Thymus (tissue), 11 donors: ENCODE results near the gene VAC14. TPM values are rescaled to one million over a fixed set of nuclear protein-coding genes. Genes with fewer than 3 reads are reported as not detected.
A peak's percentile ranks its signal among the peaks of the same experiment; 100 is the strongest.

Source experiments
- DNase-seq, 9 donors: peaks; one replicate each; pipeline ENCODE4 v3.0.0-alpha.2; 2013; ENCODE audit warnings: low spot score in 9 of 9, low read depth in 6 of 9, missing footprints in 1 of 9
- H3K27ac ChIP-seq, 2 donors: one replicate each; pipeline ENCODE4 v1.5.1; 2013; ENCODE audit warnings: control low read depth in 1 of 2, low read depth in 1 of 2, low read length in 1 of 2, mild to moderate bottlenecking in 1 of 2, moderate library complexity in 1 of 2
- H3K27me3 ChIP-seq, 2 donors: one replicate each; pipeline ENCODE4 v1.5.1; 2013; ENCODE audit warnings: low read length in 1 of 2; ENCODE audit not compliant: control insufficient read depth in 2 of 2, insufficient read depth in 1 of 2
- H3K36me3 ChIP-seq, 2 donors: one replicate each; pipeline ENCODE4 v1.5.1; 2013; ENCODE audit warnings: low read length in 1 of 2, mild to moderate bottlenecking in 1 of 2, moderate library complexity in 1 of 2; ENCODE audit not compliant: control insufficient read depth in 2 of 2, insufficient read depth in 2 of 2
- H3K4me1 ChIP-seq, 2 donors: one replicate each; pipeline ENCODE4 v1.5.1; 2013; ENCODE audit warnings: low read length in 2 of 2; ENCODE audit not compliant: control insufficient read depth in 2 of 2, insufficient read depth in 2 of 2
- H3K4me3 ChIP-seq, 2 donors: one replicate each; pipeline ENCODE4 v1.5.1; 2013; ENCODE audit warnings: low read length in 2 of 2, control low read depth in 1 of 2, mild to moderate bottlenecking in 1 of 2
- H3K9me3 ChIP-seq, 2 donors: one replicate each; pipeline ENCODE4 v1.5.1; 2013; ENCODE audit warnings: low read length in 1 of 2, mild to moderate bottlenecking in 1 of 2; ENCODE audit not compliant: control insufficient read depth in 2 of 2, insufficient read depth in 1 of 2
- WGBS: extraction: QIAGEN DNeasy Blood & Tissue Kit; methylation state at CpG from one replicate; pipeline ENCODE4 v1.1.7; 2013; 5-methylcytosine and 5-hydroxymethylcytosine counted together
- polyA plus RNA-seq: library from polyadenylated mRNA; stranded (reverse); fragments of 200-250 nt; gene quantifications from one replicate; pipeline ENCODE4 v1.2.3, GENCODE V29; 2013
- total RNA-seq: library from RNA; stranded (reverse); fragments of 120-200 nt; gene quantifications from one replicate; pipeline ENCODE4 v1.2.4, GENCODE V29; 2013
- donor health status: healthy.

The VAC14 gene
- total and polyA plus RNA-seq, 2 donors, result 28.7 to 33.1 TPM

GRCh38 chr16:70750893-70751467, 50.0 kb downstream of the VAC14 start:
- peaks cover 6 to 8% of the 10 kb centered on the region in 2 donors for H3K36me3 ChIP-seq
- peak in 1 of 9 donors; percentile 51 for DNase-seq
- H3K4me1 ChIP-seq, result peaks cover 38 to 69% of the 10 kb centered on the region in 2 donors
- H3K9me3 ChIP-seq, result no peaks in the 10 kb centered on the region
- no peaks in the 10 kb centered on the region for H3K27me3 ChIP-seq
- H3K4me3 ChIP-seq, result no peak overlapping the region
- WGBS, result 84% methylated on average over 13 of the region's 13 CpGs
- peak overlapping the region; percentile 19 to 75 for H3K27ac ChIP-seq

DNA sequence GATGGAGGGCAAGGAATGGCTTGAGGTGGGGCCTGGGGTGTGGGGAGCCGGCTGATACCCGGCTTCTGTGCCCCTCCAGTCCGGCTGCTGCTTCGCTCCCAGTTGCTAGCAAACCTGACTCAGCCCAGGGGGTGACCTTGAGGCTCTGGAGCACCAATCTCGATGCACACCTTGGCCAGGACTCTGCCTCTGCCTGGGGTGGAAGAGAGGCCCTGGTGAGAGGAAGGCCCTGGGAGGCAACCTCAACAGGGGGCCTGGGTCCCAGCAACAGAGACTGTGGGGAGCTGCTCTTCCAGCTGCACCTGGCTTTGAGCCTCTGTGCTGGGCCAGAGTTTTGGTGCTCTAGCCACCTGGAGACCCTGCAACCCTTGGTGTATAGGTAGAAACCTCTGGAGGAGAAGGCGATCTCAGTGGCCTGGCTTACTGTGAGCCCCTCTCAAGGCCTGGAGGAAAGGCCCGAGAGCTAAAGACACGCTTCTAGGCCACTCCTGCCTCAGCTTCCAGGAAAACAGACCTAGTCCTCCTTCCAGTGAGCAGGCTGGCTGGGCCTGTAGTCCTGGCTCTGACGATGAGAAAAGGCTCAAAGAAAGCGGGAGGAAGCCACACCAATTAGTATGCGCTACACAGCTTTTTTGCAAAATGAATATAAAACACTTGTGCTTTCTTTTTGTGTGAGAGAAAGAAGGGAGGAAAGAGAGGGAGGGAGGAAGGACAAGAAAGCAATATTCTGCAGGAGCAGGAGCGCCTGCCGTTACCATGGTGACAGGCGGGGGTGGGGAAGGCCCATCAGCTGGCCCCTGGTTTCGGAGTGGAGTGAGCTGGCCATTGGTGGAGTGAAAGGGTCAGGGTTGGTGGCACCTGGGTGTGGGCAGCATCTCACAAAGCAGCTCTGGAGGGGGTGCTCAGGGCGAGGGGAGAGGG, 51.0 kb downstream of the VAC14 start:
- H3K4me1 ChIP-seq, result peaks cover 38 to 69% of the 10 kb centered on the region in 2 donors
- WGBS, result 88% methylated on average over 16 of the region's 16 CpGs
- peaks cover 6 to 8% of the 10 kb centered on the region in 2 donors for H3K36me3 ChIP-seq
- no peak overlapping the region for H3K4me3 ChIP-seq
- H3K27ac ChIP-seq, result peak overlapping the region; percentile 71 to 75
- H3K27me3 ChIP-seq, result no peaks in the 10 kb centered on the region
- H3K9me3 ChIP-seq, result no peaks in the 10 kb centered on the region
- peak in 1 of 9 donors; percentile 54 for DNase-seq

DNA sequence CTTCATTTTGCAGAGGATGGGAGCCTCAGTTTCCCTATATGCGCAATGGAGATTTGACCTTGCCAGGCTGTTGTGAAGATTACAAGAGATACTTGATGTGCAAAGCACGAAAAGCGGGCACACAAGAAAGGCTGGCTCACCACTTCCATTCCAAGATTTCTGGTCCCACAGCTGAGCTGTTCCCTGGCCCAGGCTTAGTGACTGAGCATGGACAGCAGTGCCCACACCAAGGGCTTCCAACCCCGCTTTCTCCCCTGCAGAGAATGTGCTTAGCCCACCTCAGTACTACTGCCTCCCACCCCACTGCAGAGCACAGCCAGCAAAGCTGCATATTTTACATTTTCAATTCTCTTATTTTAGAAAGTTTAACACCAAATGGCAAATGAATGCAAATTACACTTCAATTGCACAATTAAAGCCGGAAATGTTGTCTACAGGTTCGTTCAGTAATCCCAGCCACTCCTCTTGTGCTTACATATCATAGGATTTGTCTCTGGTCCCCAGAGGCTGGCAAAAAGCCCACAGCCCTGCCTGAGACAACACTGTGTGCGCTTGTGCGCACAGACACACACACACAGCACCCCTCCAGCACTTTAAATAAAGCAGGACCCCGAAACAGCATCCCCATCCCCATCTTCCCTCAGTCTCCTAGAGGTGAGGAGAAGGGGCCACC, 51.8 kb downstream of the VAC14 start:
- Histone ChIP-seq H3K27ac (peak overlapping the region in 1 of 2 donors; percentile 75), H3K36me3 (peaks cover 6 to 8% of the 10 kb centered on the region in 2 donors), H3K27me3 (no peaks in the 10 kb centered on the region), H3K9me3 (peaks cover 0 to 2% of the 10 kb centered on the region in 2 donors), H3K4me1 (peaks cover 38 to 74% of the 10 kb centered on the region in 2 donors), H3K4me3 (no peak overlapping the region)
- WGBS, result 91% methylated on average over 9 of the region's 9 CpGs
- no peak for DNase-seq

DNA sequence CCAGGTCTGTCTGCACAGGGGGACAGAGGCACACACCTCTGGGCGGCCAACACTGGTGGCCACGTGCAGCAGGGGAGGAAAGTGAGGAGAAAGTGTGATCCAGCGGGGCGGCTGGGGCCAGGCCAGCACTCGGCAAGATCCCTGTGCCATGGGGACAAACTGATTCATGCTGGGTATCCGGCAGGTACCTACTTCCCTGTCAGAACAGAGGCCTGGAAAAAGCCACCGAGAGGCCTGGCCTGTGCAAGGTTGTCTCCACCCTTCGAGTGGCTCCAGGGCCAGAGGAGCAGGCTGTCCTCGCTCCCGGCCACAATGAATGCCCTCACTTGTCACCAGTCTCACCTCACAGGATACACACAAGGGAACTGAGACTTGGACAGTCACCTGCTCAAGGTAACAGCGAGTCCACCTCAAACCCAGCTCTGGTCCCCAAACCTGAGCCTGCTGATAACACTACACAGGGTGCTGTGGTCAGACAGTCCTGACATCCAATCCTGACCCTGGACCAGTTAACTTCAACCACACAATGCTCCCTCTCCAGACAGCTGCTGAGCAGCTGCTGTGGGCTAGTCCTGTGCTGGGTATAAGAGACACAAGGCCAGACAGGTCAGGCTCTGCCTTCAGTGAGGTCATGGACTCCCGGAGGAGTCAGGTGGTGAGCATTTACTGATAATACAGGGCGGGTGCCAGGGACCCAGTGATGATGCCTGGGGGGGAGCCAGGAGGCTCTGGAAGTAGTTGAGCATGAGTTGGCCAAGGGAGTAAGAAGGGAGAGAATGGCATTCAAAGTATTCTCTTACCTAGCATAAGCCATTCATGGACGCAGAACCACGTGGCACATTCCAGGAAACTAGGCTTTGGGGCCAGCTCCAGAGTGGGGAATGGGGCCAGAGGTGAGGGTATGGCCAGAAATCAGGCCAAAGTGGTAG, 53.0 kb downstream of the VAC14 start:
- Histone ChIP-seq H3K4me3 (no peak overlapping the region), H3K27ac (no peak overlapping the region), H3K4me1 (peaks cover 38 to 74% of the 10 kb centered on the region in 2 donors), H3K27me3 (no peaks in the 10 kb centered on the region), H3K9me3 (peaks cover 0 to 12% of the 10 kb centered on the region in 2 donors), H3K36me3 (peaks cover 18 to 20% of the 10 kb centered on the region in 2 donors)
- no peak for DNase-seq
- 98% methylated on average over 15 of the region's 15 CpGs for WGBS

DNA sequence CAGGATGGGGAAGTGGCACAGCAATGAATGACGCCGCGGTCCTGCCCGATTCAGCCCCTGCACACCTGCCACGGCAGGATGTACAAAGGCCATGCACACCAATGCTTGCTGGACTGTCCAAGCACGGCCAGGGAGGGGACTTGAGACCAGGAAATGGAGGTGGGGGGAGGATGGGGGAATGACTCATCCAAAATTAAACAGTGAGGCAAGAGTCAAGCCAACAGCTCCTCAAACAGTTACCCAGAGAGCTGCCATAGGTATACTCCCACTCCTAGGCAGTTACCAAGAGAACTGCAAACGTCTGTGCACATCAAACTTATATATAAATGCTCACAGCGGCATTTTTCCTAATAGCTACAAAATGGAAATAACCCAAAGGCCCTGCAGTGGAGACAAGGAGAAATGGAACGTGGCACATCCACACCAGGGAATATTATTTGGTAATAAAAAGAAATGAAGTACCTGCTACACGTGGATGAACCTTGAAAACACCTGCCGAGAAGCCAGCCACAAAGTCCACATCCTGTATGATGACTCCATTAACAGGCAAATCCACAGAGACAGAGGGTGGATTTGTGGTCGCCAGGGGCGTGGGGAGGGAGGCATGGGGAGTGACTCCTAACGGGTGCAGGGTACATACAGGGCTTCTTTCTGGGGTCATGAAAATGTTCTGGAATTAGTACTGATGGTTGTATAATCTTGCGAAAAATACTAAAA, 54.1 kb downstream of the VAC14 start:
- Histone ChIP-seq H3K4me3 (no peak overlapping the region), H3K9me3 (peaks cover 0 to 12% of the 10 kb centered on the region in 2 donors), H3K4me1 (peaks cover 38 to 72% of the 10 kb centered on the region in 2 donors), H3K27ac (peak overlapping the region in 1 of 2 donors; percentile 11), H3K27me3 (no peaks in the 10 kb centered on the region), H3K36me3 (peaks cover 25 to 27% of the 10 kb centered on the region in 2 donors)
- peak in 2 of 9 donors; percentile 35 to 60 for DNase-seq
- WGBS, result 59% methylated on average over 15 of the region's 15 CpGs

DNA sequence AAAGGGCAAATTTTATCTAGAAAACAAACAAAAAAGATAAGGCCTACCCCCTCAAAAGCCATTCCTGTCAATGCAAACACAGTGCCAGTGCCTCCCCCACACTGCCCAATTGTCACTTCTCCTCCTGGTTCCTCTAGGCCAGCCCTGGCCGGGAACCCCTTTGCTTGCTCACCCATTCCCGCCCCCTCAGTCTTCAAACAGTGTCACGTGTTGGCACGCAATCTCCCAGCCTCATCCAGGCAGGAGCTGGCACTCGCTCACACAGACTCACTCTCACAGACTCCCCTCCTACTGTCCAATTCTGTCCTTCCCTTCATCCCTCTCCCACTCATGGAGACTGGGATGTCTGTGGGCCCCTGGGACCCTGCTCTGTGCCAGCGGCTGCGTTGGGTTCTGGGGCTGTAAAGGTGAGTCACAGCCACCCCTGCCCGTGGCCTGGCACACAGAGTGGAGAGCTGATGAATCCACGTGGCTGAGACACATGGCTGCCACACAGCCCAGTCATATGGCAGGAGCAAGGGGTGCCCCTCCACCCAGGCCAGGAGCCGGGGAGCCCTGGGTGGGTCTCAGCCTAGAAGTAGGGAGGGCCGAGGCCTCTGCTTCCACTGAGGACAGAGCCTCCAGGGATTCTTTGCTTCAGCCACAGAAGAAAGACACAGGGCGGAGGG, 54.8 kb downstream of the VAC14 start:
- DNase-seq, result no peak
- WGBS, result 89% methylated on average over 12 of the region's 12 CpGs
- H3K4me1 ChIP-seq, result peaks cover 39 to 73% of the 10 kb centered on the region in 2 donors

GRCh38 chr16:70745536-70746025, 55.4 kb downstream of the VAC14 start:
- 96% methylated on average over 6 of the region's 6 CpGs for WGBS
- H3K36me3 ChIP-seq, result peaks cover 36 to 38% of the 10 kb centered on the region in 2 donors
- H3K27me3 ChIP-seq, result no peaks in the 10 kb centered on the region
- no peak overlapping the region for H3K27ac ChIP-seq
- H3K4me3 ChIP-seq, result no peak overlapping the region
- peaks cover 35 to 73% of the 10 kb centered on the region in 2 donors for H3K4me1 ChIP-seq
- no peak for DNase-seq
- H3K9me3 ChIP-seq, result peaks cover 0 to 12% of the 10 kb centered on the region in 2 donors

More for the DNA sequence above, 54.8 kb downstream of the VAC14 start:
- H3K36me3 ChIP-seq, result peaks cover 30 to 32% of the 10 kb centered on the region in 2 donors
- H3K27ac ChIP-seq, result no peak overlapping the region
- H3K4me3 ChIP-seq, result no peak overlapping the region
- H3K9me3 ChIP-seq, result peaks cover 0 to 12% of the 10 kb centered on the region in 2 donors
- no peaks in the 10 kb centered on the region for H3K27me3 ChIP-seq
